ENCODE measurements around the gene LRRTM4.

LRRTM4 gene

GRCh38 chr2:77479895-77480294, 42.3 kb downstream of the LRRTM4 start:
- H3K4me3 ChIP-seq (ENCODE audit: low read depth, low read length), result no peak overlapping the region
- no peak for DNase-seq (ENCODE audit: low read depth)
- TF ChIP-seq, protein P1, sequence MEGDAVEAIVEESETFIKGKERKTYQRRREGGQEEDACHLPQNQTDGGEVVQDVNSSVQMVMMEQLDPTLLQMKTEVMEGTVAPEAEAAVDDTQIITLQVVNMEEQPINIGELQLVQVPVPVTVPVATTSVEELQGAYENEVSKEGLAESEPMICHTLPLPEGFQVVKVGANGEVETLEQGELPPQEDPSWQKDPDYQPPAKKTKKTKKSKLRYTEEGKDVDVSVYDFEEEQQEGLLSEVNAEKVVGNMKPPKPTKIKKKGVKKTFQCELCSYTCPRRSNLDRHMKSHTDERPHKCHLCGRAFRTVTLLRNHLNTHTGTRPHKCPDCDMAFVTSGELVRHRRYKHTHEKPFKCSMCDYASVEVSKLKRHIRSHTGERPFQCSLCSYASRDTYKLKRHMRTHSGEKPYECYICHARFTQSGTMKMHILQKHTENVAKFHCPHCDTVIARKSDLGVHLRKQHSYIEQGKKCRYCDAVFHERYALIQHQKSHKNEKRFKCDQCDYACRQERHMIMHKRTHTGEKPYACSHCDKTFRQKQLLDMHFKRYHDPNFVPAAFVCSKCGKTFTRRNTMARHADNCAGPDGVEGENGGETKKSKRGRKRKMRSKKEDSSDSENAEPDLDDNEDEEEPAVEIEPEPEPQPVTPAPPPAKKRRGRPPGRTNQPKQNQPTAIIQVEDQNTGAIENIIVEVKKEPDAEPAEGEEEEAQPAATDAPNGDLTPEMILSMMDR (IDR thresholded peaks at IDR 0.05; ENCODE audit: insufficient read depth, low read depth, low read length, missing control alignments), result no peak

DNA sequence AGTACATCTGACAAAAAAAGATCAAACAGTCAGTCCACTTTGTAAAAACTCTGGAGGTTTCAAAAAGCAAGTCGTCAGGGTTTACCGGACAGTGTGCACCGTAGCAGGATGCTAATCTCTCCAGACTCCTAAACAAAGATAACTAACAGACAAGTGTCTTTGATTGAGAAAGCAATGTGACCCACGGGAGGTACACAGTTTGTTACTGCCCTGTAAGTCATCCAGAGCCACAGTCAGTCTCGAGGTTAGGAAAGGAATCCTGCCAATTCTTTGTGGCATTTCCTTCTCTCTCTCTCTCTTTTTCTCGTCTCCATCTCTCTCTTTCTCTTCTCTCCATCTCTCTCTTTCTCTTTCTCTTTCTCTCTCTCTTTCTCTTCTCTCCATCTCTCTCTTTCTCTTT, 42.8 kb downstream of the LRRTM4 start:
- H3K4me3 ChIP-seq (ENCODE audit: low read depth, low read length), result no peak overlapping the region
- DNase-seq (ENCODE audit: low read depth), result no peak
- TF ChIP-seq, protein P1 (IDR thresholded peaks at IDR 0.05; ENCODE audit: insufficient read depth, low read depth, low read length, missing control alignments), result no peak

GRCh38 chr2:77470096-77470495, 52.1 kb downstream of the LRRTM4 start:
- DNase-seq (ENCODE audit: low read depth), result no peak
- H3K4me3 ChIP-seq (ENCODE audit: low read depth, low read length), result no peak overlapping the region
- TF ChIP-seq, protein P1 (IDR thresholded peaks at IDR 0.05; ENCODE audit: insufficient read depth, low read depth, low read length, missing control alignments), result no peak

DNA sequence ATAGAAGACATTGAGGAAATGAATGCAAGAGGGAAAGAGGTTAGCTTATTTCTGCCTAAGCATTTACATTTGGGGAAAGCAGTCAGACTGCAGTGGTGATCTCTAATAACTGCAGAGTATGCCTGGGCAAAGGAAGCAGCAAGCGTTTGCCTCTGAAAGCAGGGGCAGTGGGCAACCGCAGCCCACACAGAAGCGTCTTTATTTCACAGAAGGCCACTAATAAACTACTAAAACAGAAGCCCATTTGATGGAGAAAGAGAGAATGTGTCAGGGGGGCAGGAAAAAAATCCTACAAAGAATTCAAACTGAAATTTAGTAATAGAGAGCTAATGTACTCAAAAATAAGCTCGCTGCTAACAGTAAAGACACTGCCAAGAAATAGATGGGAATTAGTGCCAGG, 53.1 kb downstream of the LRRTM4 start:
- no peak overlapping the region for H3K4me3 ChIP-seq (ENCODE audit: low read depth, low read length)
- DNase-seq (ENCODE audit: low read depth), result no peak
- TF ChIP-seq, protein P1 (IDR thresholded peaks at IDR 0.05; ENCODE audit: insufficient read depth, low read depth, low read length, missing control alignments), result no peak

DNA sequence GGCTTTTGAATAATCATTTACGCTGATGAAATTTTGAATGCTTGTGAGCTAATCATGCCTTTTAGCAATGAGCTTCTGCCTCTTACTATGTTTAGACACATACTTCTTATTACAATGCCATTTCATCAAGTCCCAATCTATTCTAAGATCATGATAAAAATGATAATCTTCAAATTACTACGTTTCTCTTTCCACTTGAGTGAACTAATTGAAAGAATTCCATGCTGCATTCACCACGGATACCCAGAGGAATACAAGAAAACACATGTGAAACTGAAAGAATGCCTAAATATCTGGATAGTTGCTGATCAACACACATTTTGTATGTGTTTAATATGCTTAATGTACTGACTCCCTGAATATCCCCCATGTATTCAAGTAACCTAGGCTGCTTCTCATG, 62.3 kb downstream of the LRRTM4 start:
- TF ChIP-seq, protein P1 (IDR thresholded peaks at IDR 0.05; ENCODE audit: insufficient read depth, low read depth, low read length, missing control alignments), result no peak
- H3K4me3 ChIP-seq (ENCODE audit: low read depth, low read length), result no peak overlapping the region

GRCh38 chr2:77458216-77458615, 64.0 kb downstream of the LRRTM4 start:
- no peak for DNase-seq (ENCODE audit: low read depth)
- no peak overlapping the region for H3K4me3 ChIP-seq (ENCODE audit: low read depth, low read length)
- TF ChIP-seq, protein P1 (IDR thresholded peaks at IDR 0.05; ENCODE audit: insufficient read depth, low read depth, low read length, missing control alignments), result no peak

More for the DNA sequence above, 62.3 kb downstream of the LRRTM4 start:
- no peak for DNase-seq (ENCODE audit: low read depth)

DNA sequence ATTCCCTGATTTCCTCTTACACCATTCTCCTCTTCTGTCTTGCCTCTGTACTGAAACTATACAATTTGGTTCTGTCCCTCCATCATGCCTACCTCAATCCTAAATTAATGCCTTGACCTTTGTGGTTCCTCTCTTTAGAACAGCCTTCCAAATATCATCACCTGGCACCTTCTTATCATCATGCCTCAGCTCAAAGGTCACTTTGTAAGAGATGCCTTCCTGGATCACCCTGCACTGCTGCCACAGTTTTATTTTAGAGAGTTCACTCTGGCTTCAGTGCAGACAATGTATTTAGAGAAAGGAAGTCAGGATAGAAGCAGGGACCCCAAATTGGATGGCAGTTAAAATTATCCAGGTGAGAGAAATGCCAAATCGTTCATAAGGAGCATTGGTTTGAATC, 64.5 kb downstream of the LRRTM4 start:
- TF ChIP-seq, protein P1 (IDR thresholded peaks at IDR 0.05; ENCODE audit: insufficient read depth, low read depth, low read length, missing control alignments), result no peak
- no peak for DNase-seq (ENCODE audit: low read depth)

More for the DNA sequence above, 64.5 kb downstream of the LRRTM4 start:
- no peak overlapping the region for H3K4me3 ChIP-seq (ENCODE audit: low read depth, low read length)
